HepG2 (cell line): ENCODE data around the gene ARHGEF11. TPM values are rescaled to one million over a fixed set of nuclear protein-coding genes. Genes with fewer than 3 reads are reported as not detected.

ENCODE experiments used
- ATAC-seq: fragments of 200-7000 bp; cut with Tn5 transposase; 3 replicates; pipeline ENCODE4 v1.9.1; 2020; ENCODE audit warnings: mild to moderate bottlenecking, moderate library complexity
- BruUV-seq: library from RNA; stranded (reverse); fragments of 400-500 nt; replicated peaks from 2 replicates; lab custom pipeline; 2021; lab: Mats Ljungman, UMichigan
- CTCF ChIA-PET: fragments of 300-600 bp; formaldehyde crosslinking; extraction: SDS; loops from one replicate; lab custom pipeline; 2021; ENCODE audit warnings: low total read pairs, inconsistent platforms, low intra/inter-chr PET ratio; lab: Yijun Ruan, JAX
- POLR2A ChIA-PET: fragments of 350-600 bp; sonication (Branson Sonifier 250); formaldehyde crosslinking; loops from one replicate; lab custom pipeline; 2020; ENCODE audit warnings: antibody characterized with exemption, inconsistent platforms; lab: Yijun Ruan, JAX
- DNase-seq: peaks from one replicate; pipeline ENCODE4 v3.0.0-alpha.2; 2015; ENCODE audit warnings: low spot score
- FAIRE-seq: peaks from 3 replicates; lab custom pipeline; 2011; peaks lifted over from hg19 to GRCh38; lab: Jason Lieb, UNC
- H2AFZ ChIP-seq: one replicate; pipeline ENCODE4 v1.6.1; 2011; ENCODE audit warnings: low read length, inconsistent platforms
- H3K27ac ChIP-seq: fragments of 300-600 bp; 3 replicates; pipeline ENCODE4 v1.8.0; 2011; ENCODE audit warnings: mixed run types, mild to moderate bottlenecking, mixed read lengths, low read length, inconsistent platforms; ENCODE audit not compliant: insufficient read depth; ENCODE audit errors: extremely low read length
- H3K27me3 ChIP-seq, 2 experiments: fragments of 200-600 bp in 1 of 2; 2 replicates in 1 of 2; 3 replicates in 1 of 2; pipeline versions ENCODE4 v1.6.0 to v1.8.0; 2011; ENCODE audit warnings: low read length in 2 of 2, mild to moderate bottlenecking in 2 of 2, moderate library complexity in 2 of 2, inconsistent platforms in 1 of 2; ENCODE audit not compliant: insufficient read depth in 2 of 2, control insufficient read depth in 1 of 2
- H3K36me3 ChIP-seq, 2 experiments: fragments of 200-600 bp in 1 of 2; replicated peaks in 1 of 2; 2 replicates in 1 of 2; 3 replicates in 1 of 2; pipeline versions ENCODE4 v1.5.1 to v1.8.0; 2011; ENCODE audit warnings: low read length in 2 of 2, inconsistent platforms in 1 of 2; ENCODE audit not compliant: insufficient read depth in 2 of 2, control insufficient read depth in 1 of 2
- H3K4me1 ChIP-seq: 2 replicates; pipeline ENCODE4 v1.5.1; 2012; ENCODE audit warnings: low read length, inconsistent platforms; ENCODE audit not compliant: insufficient read depth
- H3K4me2 ChIP-seq: 2 replicates; pipeline ENCODE4 v1.6.0; 2011; ENCODE audit warnings: low read depth, low read length, inconsistent platforms
- H3K4me3 ChIP-seq, 3 experiments: fragments of 200-600 bp in 1 of 3; sonication (generic), shearing (Covaris generic) in 1 of 3; replicated peaks in 1 of 3; 2 replicates each; pipeline ENCODE4 v1.5.1; 2011 to 2016; ENCODE audit warnings: low read length in 3 of 3, inconsistent platforms in 2 of 3, low read depth in 2 of 3, mild to moderate bottlenecking in 2 of 3, control low read depth in 1 of 3, mixed read lengths in 1 of 3; ENCODE audit not compliant: insufficient read depth in 1 of 3
- H3K79me2 ChIP-seq: one replicate; pipeline ENCODE4 v1.6.1; 2011; ENCODE audit warnings: low read length, inconsistent platforms; ENCODE audit not compliant: insufficient read depth
- H3K9ac ChIP-seq: 2 replicates; pipeline ENCODE4 v1.6.0; 2011; ENCODE audit warnings: mild to moderate bottlenecking, low read depth, low read length, inconsistent platforms; ENCODE audit not compliant: insufficient read depth
- H3K9me3 ChIP-seq: 2 replicates; pipeline ENCODE4 v1.5.1; 2012; ENCODE audit warnings: mild to moderate bottlenecking, low read length
- H4K20me1 ChIP-seq: 2 replicates; pipeline ENCODE4 v1.6.0; 2011; ENCODE audit warnings: inconsistent platforms, mild to moderate bottlenecking, low read length, moderate library complexity; ENCODE audit not compliant: insufficient read depth
- CBFB ChIP-seq: sonication (generic); formaldehyde crosslinking; IDR thresholded peaks from 2 replicates; pipeline ENCODE4 v1.4.0; 2020; ENCODE audit warnings: missing genetic modification reagents
- ETV5 ChIP-seq: IDR thresholded peaks from 2 replicates; pipeline ENCODE4 v1.6.1; 2018; ENCODE audit warnings: missing biosample characterization, missing genetic modification reagents, inconsistent platforms, borderline replicate concordance
- HNF4A ChIP-seq: sonication (generic); formaldehyde crosslinking; IDR thresholded peaks from 2 replicates; pipeline ENCODE4 v1.4.0; 2020; ENCODE audit warnings: missing genetic modification reagents
- KAT7 ChIP-seq: IDR thresholded peaks from 2 replicates; pipeline ENCODE4 v1.6.1; 2018; ENCODE audit warnings: borderline replicate concordance, missing compliant biosample characterization
- MAFG ChIP-seq: sonication (generic); formaldehyde crosslinking; IDR thresholded peaks from 2 replicates; pipeline ENCODE4 v1.5.1; 2020; ENCODE audit warnings: mild to moderate bottlenecking, missing genetic modification reagents
- NKX3-1 ChIP-seq: sonication (generic); formaldehyde crosslinking; IDR thresholded peaks from 2 replicates; pipeline ENCODE4 v1.5.0; 2020; ENCODE audit warnings: missing genetic modification reagents
- NPAS2 ChIP-seq: sonication (generic); formaldehyde crosslinking; IDR thresholded peaks from 2 replicates; pipeline ENCODE4 v1.8.0; 2022; ENCODE audit warnings: mild to moderate bottlenecking, missing genetic modification reagents, borderline replicate concordance
- PHF5A ChIP-seq: IDR thresholded peaks from one replicate; pipeline ENCODE4 v1.6.1; 2018; ENCODE audit warnings: low read depth, missing genetic modification reagents; ENCODE audit not compliant: unreplicated experiment
- SCMH1 ChIP-seq: sonication (generic); formaldehyde crosslinking; IDR thresholded peaks from 2 replicates; pipeline ENCODE4 v1.9.0; 2021; ENCODE audit warnings: missing genetic modification reagents, mild to moderate bottlenecking, borderline replicate concordance
- SNAI1 ChIP-seq: sonication (generic); formaldehyde crosslinking; IDR thresholded peaks from 2 replicates; pipeline ENCODE4 v1.5.0; 2020; ENCODE audit warnings: mild to moderate bottlenecking, missing genetic modification reagents, borderline replicate concordance
- ZBTB8A ChIP-seq: sonication (generic); formaldehyde crosslinking; IDR thresholded peaks from 2 replicates; pipeline ENCODE4 v1.4.0; 2020; ENCODE audit warnings: mild to moderate bottlenecking, low read depth, missing genetic modification reagents, borderline replicate concordance
- ZNF337 ChIP-seq: sonication (generic); formaldehyde crosslinking; IDR thresholded peaks from 2 replicates; pipeline ENCODE4 v1.5.1; 2020; ENCODE audit warnings: missing genetic modification reagents, low read depth, mild to moderate bottlenecking, borderline replicate concordance
- ZNF790 ChIP-seq: sonication (generic); formaldehyde crosslinking; IDR thresholded peaks from 2 replicates; pipeline ENCODE4 v1.8.0; 2022; ENCODE audit warnings: missing genetic modification reagents, mild to moderate bottlenecking, borderline replicate concordance
- ZSCAN22 ChIP-seq: sonication (generic); formaldehyde crosslinking; IDR thresholded peaks from 2 replicates; pipeline ENCODE4 v1.4.0; 2020; ENCODE audit warnings: mild to moderate bottlenecking, missing genetic modification reagents
- WGBS: methylation state at CpG from one replicate; pipeline ENCODE4 v1.1.6; 2017; ENCODE audit warnings: low lambda C conversion rate; 5-methylcytosine and 5-hydroxymethylcytosine counted together
- in situ Hi-C: cut with HindIII; loops from 2 replicates; pipeline ENCODE4 v1.10.0; 2017; ENCODE audit warnings: low pct_unique_long_range_greater_than_20kb; ENCODE audit not compliant: extremely low pct_ligation_motif_present
- intact Hi-C: fragments of 100-400 bp; cut with micrococcal nuclease; formaldehyde crosslinking; loops from one replicate; pipeline ENCODE4 v1.10.0; 2022; ENCODE audit not compliant: unreplicated experiment
- polyA plus RNA-seq, 8 experiments: library from polyadenylated mRNA; depleted of rRNA in 3 of 8; stranded (reverse) in 7 of 8; unstranded in 1 of 8; fragments of >200 nt; fragmentation: Illumina TruSeq in 4 of 8; extraction: Trizol in 4 of 8; gene quantifications; 2 replicates each; pipeline versions ENCODE4 v1.2.1 to v1.2.3, GENCODE V29; 2011 to 2016; ENCODE audit warnings: low read depth in 4 of 8, missing spikeins in 1 of 8, mixed read lengths in 1 of 8; ENCODE audit not compliant: insufficient read depth in 1 of 8
- total RNA-seq, 5 experiments: library from RNA; depleted of rRNA; stranded (reverse); fragments of >200 nt; fragmentation: Illumina TruSeq; extraction: Trizol; gene quantifications; 2 replicates each; pipeline ENCODE4 v1.2.3, GENCODE V29; 2016; ENCODE audit warnings: low read depth in 1 of 5
- TF ChIP-seq, protein P1 (sequence below): sonication (generic); formaldehyde crosslinking; IDR thresholded peaks from 2 replicates; pipeline ENCODE4 v1.9.0; 2021; ENCODE audit warnings: missing genetic modification reagents, borderline replicate concordance
- TF ChIP-seq, protein P2 (sequence below): sonication (generic); formaldehyde crosslinking; IDR thresholded peaks from 2 replicates; pipeline ENCODE4 v1.9.0; 2021; ENCODE audit warnings: missing genetic modification reagents, mild to moderate bottlenecking, borderline replicate concordance

The ARHGEF11 gene
- total and polyA plus RNA-seq, 2 of the 13 experiments (the other 11 are each of a cell fraction or from before 2014, with no cell fraction given): 16.5 to 21.2 TPM

DNA sequence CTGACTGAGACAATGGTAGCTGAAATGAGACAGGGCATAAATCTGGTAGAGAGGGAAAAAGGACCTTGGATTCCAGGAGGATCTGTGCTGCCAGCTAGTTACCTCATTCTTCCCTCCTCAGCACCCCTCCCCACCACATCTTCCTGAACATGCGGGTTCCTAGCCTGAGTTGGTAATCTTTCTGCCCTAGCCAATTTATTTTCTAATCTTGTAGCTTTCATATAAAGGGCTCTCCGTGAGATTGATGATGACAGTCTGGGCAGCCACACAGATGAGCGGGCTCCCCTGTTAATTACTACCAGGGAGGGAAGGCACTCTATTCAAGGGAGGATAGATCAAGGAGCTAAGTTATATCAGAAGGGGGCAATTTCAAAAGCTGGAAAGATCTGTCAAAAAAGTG lies 20.2 kb downstream of the ARHGEF11 start:
- 100% methylated on average over 3 of the region's 3 CpGs for WGBS
- Histone ChIP-seq H3K27me3 (no peaks in the 10 kb centered on the region), H4K20me1 (no peaks in the 10 kb centered on the region), H3K4me2 (no peak overlapping the region), H3K79me2 (peaks cover 40% of the 10 kb centered on the region), H3K9me3 (peaks cover 11% of the 10 kb centered on the region), H3K36me3 (peaks cover 1 to 3% of the 10 kb centered on the region in 2 experiments; a peak in 1 of 5 replicates), H3K9ac (no peak overlapping the region), H3K4me3 (no peak overlapping the region), H2AFZ (no peak overlapping the region), H3K4me1 (no peaks in the 10 kb centered on the region), H3K27ac (no peak overlapping the region)
- ATAC-seq (no peak), FAIRE-seq (no peak), DNase-seq (no peak)
- in situ Hi-C loops (no loop called here), intact Hi-C loops (no loop called here)
- TF ChIP-seq PHF5A: no peak
- no peak for TF ChIP-seq SNAI1
- TF ChIP-seq, protein P1, sequence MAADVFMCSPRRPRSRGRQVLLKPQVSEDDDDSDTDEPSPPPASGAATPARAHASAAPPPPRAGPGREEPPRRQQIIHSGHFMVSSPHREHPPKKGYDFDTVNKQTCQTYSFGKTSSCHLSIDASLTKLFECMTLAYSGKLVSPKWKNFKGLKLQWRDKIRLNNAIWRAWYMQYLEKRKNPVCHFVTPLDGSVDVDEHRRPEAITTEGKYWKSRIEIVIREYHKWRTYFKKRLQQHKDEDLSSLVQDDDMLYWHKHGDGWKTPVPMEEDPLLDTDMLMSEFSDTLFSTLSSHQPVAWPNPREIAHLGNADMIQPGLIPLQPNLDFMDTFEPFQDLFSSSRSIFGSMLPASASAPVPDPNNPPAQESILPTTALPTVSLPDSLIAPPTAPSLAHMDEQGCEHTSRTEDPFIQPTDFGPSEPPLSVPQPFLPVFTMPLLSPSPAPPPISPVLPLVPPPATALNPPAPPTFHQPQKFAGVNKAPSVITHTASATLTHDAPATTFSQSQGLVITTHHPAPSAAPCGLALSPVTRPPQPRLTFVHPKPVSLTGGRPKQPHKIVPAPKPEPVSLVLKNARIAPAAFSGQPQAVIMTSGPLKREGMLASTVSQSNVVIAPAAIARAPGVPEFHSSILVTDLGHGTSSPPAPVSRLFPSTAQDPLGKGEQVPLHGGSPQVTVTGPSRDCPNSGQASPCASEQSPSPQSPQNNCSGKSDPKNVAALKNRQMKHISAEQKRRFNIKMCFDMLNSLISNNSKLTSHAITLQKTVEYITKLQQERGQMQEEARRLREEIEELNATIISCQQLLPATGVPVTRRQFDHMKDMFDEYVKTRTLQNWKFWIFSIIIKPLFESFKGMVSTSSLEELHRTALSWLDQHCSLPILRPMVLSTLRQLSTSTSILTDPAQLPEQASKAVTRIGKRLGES (CRISPR knock-in tag): no peak
- no peak for TF ChIP-seq NPAS2 (CRISPR knock-in tag)
- TF ChIP-seq ETV5 (CRISPR knock-in tag): no peak
- BruUV-seq: no TSS peak
- CTCF ChIA-PET: no interaction called here
- POLR2A ChIA-PET: no interaction called here

DNA sequence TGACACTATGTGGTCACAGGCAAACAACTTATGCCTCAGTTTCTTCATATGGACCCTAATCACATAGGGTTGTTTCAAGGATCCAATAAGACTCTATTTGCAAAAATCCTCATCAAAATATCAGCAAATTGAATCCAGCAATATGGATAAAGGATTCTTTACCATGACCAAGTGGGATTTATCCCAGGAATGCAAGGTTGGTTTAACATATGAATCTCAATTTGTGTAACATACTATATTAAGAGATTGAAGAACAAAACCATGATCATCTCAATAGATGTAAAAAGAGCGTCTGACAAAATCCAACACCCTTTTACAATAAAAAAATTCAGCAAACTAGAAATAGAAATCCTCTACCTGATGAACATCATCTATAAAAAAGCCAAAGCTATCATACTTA lies 23.9 kb downstream of the ARHGEF11 start:
- Histone ChIP-seq H3K4me2 (no peak overlapping the region), H3K36me3 (peaks cover 1 to 3% of the 10 kb centered on the region in 2 experiments; a peak in 1 of 5 replicates), H3K4me1 (no peaks in the 10 kb centered on the region), H3K9me3 (peaks cover 11% of the 10 kb centered on the region), H2AFZ (no peak overlapping the region), H3K4me3 (no peak overlapping the region), H3K79me2 (peaks cover 34% of the 10 kb centered on the region), H3K9ac (no peak overlapping the region), H3K27me3 (no peaks in the 10 kb centered on the region), H4K20me1 (peaks cover 3% of the 10 kb centered on the region; the same call in 1 of the 2 replicates), H3K27ac (no peak overlapping the region)
- ChIA-PET POLR2A (no interaction called here), CTCF (no interaction called here)
- in situ Hi-C loops (no loop called here), intact Hi-C loops (no loop called here)
- ATAC-seq (no peak), DNase-seq (no peak), FAIRE-seq (no peak)
- no TSS peak for BruUV-seq
- WGBS: 97% methylated on average over 1 of the region's 1 CpG
- TF ChIP-seq ZBTB8A (CRISPR knock-in tag) (no peak), SCMH1 (CRISPR knock-in tag) (no peak), ZNF790 (CRISPR knock-in tag) (no peak), NKX3-1 (CRISPR knock-in tag) (no peak), ZNF337 (no peak), MAFG (CRISPR knock-in tag) (no peak), CBFB (CRISPR knock-in tag) (no peak), HNF4A (no peak), ZSCAN22 (no peak), KAT7 (CRISPR knock-in tag) (no peak)
- TF ChIP-seq, protein P2, sequence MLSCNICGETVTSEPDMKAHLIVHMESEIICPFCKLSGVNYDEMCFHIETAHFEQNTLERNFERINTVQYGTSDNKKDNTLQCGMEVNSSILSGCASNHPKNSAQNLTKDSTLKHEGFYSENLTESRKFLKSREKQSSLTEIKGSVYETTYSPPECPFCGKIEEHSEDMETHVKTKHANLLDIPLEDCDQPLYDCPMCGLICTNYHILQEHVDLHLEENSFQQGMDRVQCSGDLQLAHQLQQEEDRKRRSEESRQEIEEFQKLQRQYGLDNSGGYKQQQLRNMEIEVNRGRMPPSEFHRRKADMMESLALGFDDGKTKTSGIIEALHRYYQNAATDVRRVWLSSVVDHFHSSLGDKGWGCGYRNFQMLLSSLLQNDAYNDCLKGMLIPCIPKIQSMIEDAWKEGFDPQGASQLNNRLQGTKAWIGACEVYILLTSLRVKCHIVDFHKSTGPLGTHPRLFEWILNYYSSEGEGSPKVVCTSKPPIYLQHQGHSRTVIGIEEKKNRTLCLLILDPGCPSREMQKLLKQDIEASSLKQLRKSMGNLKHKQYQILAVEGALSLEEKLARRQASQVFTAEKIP (CRISPR knock-in tag): no peak
